GM19351 (cell line): ENCODE results near the gene CD40.

Experiments used
- ATAC-seq: cut with Tn5 transposase; IDR thresholded peaks from one replicate; pipeline ENCODE4 v1.9.1; 2021; ENCODE audit warnings: mild to moderate bottlenecking, moderate library complexity; ENCODE audit not compliant: unreplicated experiment

CD40 gene

DNA sequence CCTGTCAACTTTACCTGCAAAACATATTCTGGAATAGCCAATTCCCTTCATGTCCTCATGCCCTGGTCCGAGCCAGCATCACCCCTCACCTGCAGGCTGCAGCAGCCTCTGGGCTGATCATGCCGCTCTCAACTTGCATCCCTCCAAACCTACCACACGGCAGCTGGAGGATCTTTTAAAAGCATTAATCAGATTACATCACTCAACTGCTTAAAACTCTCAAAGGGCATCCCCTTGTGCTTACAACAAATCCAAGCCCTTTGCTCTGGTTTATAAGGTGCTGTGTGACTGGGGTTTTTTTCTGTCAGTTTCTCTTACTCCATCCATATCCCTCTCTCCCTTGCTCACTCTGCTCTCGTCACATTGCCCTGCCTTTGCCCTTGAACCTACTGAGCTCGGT lies 24.0 kb downstream of the CD40 start:
- no peak for ATAC-seq

DNA sequence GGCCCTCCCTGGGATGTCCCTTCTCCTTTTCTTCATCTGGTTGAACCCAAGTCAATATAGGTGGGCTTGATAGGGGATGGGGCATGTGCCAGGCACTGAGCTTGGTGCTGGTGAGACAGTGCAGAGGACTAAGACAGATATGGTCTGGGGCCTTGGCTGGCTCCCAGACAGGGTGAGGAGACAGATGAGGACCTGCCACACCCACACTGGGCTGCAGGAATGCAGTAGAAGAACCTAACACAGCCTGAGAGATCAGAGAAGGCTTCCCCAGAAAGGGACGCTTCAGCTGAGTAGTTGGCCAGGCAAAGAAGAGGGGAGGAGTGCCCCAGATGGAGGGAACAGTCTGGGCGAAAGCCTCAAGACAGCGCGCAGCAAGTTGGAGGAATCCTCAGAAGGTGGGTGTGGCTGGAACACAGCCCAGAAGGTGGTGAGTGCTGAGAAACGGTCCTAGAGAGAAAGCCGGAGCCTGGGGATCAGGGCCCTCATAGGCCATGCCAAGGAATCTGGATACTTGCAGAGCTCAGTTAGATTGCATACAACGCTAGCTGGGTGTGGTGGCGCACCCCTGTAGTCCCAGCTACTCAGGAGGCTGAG lies 26.4 kb downstream of the CD40 start:
- ATAC-seq, result no peak

DNA sequence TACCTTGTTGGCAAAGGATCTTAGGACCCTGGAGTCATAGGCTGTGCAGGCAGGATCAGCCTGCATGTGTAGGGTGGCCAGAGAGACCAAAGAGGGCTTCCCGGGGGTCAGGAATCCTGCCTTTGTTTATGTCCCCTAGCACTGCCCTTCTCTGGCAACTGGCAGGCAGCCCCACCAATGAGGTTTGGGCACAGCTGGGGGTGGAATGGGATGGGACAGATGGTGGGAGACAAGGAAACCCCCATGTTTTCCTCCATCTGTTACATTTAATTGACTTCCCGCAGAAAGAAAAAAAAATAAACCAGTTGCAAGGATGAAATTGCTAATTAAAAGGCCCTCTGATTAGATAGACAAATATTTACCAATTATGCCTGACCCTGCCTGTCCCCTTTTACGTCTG lies 27.6 kb downstream of the CD40 start:
- no peak for ATAC-seq

DNA sequence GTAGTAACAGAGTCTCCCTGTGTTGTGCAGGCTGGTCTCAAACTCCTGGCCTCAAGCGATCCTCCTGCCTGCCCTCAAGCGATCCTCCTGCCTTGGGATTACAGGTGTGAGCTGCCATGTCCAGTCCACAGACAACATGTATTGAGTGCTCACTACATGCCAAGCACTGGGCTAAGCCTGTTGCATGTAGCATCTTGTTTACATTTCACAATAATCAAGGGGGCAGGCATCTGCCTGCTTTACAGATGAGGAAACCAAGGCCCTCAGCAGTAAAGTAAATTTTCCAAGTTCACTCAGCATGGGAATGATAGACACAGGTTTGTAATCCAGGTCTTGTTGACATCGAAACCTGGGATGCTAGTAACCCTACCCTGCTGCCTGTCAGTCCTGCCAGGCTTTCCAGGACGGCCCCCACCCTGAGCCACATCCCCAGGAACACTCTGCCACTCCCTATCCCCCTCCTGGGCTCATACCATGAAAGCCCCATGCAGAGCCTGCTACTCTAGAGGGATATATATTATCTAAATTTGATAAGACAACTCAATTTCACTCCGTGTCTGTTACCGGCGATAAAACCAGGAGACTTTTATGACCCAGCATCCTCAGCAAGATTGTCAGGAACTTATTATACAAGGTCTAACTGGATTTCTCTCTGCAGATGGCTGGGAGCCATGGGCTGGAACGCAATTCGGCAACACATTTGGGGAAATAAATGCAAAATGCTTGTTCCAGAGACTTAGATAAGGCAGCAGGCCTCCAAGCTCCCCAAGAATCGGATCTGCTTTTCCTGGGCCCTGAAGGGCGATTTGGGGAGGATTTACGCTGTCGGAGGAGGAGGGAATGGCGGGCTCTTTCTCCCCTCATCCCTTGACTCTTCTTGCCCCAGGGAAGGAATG lies 30.4 kb downstream of the CD40 start:
- ATAC-seq, result no peak

DNA sequence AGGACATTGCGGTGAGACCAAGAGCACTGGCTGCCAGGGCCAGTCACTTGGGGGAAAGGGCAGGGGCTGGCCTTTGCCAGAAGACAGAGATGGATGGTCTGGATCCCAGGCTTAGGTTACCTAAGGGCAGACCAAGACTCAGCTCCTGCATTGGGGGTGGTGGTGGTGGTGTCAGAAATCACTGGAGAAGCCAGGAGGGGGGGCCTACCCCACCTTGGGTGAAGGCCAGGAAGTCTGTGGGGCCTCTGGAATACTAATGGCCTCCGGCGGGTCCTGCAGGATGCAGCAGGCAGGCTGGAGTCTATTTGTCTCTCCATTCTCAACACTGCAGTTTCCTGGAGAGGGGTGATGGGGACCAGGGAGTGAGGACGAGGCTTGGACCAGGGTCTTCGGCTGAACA lies 32.8 kb downstream of the CD40 start:
- no peak for ATAC-seq

DNA sequence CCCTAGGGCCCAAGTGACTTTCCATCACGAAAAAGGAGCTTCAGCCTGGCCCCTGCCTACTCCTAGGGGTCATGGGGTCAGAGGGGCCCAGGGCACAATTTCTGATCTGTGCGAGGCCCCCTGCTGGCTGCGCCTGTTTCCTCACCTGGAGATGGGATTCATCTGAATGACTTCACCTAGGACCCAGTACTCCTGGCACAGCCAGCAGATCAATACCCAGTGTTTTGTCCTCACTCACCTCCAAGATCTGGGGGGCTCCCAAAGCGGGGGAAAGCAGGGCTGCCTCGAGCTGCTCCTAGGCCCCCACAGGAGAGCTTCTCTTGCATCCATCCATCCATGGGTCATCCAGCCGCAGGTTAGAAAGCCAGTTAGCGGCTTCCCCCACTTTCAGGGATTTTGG lies 33.8 kb downstream of the CD40 start:
- no peak for ATAC-seq

DNA sequence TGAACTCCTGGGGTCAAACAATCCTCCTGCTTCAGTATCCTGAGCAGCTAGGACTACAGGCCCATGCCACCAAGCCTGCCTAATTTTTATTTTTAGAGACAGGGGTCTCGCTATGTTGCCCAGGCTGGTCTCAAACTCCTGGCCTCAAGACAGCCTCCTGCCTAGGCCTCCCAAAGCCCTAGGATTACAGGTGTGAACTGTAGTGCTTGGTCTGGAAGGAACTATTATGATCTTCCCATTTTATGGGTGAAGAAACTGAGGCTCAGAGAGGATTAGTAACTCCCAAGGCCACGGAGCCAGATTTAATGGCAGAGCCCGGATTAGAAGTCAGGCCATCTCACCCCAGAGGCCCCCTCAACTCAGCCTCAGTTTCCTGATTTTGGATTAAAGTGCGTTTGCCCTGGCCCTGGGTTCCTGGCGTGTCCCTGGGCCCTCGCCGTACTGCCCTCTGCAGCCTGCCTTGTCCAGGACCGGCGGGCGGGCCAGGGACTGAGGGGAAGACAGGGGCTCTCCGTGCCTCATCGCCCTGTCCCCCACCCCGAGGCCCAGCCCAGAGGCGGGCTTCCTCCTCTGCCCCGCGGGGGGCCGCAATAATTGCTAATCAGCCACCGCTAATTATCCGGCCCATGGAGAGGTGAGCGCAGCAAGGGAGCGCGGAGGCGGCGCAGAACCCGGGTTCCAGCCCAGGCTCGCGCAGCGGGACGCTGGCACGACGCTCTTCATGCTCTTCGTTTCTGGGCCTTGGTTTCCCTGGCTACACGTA lies 34.9 kb downstream of the CD40 start:
- no peak for ATAC-seq

DNA sequence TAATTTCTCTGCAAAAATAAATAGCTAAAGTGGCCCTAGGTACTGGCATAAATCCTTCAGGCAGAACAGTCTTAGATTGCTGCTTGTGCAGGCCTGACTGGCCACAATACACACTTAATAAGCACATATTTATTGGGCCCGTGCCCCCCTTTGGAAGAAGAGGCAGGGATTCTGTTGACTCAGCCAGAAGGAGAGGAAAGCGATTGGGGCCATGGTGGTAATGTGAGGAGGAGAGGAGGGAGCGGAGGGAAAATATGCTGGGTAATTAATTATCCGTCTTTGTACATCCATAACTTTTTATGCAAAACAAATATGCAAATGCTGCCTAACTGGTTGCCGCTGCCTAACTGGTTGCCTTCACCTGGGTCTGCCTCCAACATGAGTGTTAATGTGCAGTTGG lies 36.2 kb downstream of the CD40 start:
- no peak for ATAC-seq

DNA sequence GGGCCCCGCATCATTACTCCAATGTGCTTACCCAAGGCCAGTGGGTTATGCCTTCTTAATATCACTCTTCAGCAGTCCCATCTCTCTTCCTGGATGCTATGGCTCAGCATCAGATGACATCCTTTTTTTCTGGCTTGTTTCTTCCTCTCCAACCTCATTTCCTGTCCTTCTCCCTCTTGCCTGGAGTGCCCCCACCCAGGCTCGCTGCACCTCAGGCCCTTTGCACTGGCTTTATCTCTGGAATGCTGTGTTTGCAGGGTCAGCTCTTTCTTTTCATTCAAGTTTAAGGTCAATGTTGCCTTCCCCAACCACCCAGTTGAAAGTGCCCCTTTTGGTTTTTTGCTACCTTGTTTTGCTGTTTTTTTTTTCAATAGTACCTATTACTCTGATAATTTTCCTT lies 36.7 kb downstream of the CD40 start:
- ATAC-seq, result no peak

DNA sequence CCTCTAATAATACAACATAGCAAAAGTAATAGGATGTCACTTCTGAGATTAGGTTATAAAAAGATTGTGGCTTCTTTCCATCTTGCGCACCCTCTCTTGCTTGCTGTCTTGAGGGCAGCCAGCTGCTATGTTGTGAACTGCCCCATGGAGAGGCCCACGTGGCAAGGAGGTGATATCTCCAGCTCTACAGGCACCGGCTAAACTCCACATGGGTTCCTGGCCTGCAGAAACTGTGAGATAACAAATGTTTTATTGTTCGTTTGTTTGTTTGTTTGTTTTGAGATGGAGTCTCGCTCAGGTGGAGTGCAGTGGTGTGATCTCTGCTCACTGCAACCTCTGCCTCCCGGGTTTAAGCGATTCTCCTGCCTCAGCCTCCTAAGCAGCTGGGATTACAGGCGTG lies 38.0 kb downstream of the CD40 start:
- ATAC-seq, result no peak

DNA sequence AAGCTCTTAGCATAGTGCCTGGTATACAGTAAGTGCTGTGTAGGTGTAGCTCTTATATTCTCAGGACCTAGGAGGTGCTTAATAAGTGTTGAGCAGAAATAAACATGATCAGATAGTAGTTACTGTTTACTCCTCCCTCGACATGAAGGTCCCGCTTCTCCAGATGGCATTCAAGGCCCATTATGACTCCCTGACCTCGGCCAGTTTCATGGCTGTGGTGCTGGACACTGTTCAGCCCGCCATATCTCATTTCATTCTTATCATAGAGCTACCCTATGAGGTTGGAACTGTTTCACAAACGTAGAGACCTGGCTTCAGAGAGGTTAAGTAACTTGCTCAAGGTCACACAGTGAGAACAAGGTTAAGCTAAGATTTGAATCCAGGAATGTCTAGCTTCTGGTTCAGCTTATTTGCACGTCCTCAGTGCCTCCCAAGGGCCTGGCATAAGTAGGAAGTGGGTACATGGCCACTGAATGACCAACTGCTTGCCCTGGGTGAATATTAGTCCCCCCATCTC lies 39.0 kb downstream of the CD40 start:
- no peak for ATAC-seq

DNA sequence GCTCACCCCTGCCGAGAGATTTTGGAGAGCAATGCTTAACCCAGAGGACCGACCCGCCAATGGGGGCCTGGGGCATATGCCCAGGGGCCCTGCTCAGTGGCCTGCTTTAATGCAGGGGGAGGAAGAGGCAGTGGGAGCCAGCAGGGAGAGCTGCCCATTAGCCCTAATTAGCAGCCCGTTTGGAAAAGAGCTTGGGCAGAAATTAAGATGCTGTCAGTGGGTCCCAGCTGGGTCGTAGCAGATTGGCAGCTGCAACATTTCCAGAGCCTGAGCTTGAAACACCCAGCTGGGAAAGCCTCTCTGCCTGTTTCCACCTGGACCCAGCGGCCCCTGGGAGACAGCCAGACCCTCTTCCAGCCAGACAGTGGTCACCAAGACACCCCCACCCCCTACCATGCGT lies 39.5 kb downstream of the CD40 start:
- no peak for ATAC-seq

DNA sequence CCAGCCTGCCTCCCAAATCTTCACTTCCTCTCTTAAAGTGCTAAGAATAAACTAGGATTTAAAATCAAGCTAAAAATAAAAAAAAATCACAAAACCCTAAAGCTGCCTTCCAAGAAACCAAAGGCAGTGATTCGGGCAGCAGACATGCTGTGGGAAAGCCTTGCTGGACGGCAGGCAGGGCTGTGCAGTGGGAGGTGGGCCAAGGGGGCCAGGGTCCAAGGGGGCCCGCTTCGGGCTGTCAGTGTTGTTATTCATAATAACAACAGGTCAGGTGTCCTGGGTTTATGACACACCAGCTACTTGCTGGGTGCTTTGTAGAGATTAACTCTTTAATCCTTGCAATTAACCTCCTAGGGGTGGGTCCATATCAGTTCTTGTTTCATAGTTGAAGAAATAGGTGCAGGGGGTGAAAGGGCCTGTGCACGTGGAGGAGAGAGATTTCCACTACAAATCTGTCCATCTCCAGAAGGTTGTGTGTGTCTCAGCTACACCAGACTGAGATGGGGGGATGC lies 40.4 kb downstream of the CD40 start:
- ATAC-seq, result no peak

DNA sequence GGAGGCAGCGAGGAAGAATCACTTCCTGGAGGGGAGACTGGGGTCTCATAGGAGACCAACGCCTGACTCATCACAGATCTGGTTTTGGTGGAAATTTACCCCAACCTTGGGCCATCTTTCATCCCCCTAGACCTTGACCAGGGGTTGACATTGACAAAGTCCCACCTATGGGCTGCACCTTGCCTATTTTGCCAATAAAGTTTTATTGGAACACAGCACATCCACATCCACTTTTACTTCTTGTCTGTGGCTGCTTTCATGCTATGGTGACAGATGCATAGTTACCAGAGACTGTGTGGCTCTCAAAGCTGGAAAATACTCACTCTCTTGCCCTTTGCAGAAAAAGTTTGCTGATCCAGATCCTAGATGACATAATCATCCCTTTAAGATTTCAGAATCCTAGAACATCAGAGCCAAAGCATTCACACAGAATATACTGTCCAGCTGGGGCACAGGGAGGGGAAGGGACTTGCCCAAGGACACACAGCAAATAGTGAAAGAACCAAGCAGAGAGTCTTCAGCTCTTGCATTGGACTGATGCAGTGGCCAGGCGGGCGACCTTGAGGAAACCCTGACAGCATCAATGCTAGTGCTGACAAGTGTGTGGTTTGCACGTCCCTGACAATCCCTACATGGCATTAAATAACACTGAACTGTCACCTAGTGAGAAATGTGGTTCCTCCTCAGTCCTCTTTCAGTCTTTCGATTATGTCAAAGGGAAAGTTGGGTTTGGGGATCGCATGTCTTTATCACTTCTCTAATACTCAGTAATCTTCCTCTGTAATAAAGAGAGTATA lies 41.2 kb downstream of the CD40 start:
- ATAC-seq, result no peak

DNA sequence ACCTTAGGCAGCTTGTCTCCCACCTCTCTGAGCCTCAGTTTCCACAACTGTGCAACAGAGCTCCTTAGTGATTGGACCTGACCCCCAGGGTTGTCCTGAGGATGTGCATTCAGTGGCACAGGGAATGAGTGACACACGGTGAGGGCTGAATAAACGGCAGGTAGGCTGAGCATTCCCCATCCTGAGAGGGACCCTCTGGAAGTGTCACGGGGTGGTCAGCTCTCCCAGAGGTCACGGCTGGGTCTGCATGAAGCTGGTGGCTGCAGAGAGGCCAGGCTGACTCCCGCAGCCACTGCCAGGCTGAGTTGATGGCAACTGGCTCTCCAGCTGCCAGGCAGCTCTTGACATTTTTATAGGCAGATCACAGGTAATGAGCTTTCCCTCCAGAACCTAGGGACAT lies 42.5 kb downstream of the CD40 start:
- ATAC-seq, result no peak

DNA sequence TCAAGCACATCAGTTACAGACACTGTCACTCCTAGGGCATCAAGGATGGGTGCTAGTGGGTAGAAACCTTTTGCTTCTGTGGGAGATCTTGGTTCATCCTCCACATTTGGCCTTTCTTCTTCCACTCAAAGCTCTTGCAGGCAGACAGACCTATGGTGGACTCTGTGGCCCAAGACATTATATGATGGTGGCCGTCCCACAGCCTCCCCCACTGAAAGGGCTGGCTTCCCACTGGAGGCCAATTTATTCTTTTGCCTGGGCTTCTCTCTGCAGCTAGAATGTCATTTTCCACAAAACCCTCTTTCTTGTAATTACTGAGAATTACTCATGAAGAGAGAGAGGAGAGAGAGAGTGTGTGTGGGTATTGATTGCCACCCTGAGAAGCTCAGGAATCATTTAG lies 43.8 kb downstream of the CD40 start:
- ATAC-seq, result no peak

DNA sequence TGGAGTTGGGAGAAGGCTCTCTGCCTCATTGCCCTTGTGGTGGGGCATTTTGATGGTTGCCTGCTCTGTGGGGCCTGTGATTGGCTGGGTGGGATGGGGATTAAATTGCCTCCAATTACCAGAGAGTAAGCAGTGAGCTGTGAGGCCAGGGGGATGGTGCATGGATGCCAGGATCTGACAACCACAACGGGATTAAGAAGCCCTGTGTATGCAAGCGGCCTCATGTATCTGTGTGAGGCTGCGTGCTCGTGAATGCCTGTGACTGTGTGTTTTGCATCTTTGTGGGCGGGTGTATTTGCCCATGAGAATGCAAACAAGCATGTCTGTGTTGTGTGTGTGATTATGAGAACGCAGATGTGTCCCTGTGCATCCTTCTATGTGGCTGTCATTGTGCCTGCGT lies 46.1 kb downstream of the CD40 start:
- no peak for ATAC-seq

DNA sequence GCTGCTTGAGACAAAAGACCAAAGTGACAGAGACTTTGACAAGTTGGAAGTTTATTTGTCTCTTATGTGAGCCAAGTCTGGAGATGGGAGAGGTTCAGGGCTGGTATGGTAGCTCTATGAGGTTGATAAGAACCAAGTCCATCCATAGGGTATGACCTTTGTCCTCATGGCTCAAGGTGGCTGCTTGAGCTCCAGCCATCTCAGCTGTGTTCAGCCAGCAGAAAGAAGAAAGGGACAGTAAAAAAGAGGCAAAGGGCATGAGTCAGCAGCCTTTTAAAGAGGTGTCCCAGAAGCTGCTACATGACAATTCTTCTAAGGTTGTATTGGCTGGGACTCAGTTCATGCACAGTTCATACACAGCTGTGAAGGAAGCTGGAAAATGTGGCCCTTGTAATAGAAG lies 49.0 kb downstream of the CD40 start:
- ATAC-seq, result no peak

DNA sequence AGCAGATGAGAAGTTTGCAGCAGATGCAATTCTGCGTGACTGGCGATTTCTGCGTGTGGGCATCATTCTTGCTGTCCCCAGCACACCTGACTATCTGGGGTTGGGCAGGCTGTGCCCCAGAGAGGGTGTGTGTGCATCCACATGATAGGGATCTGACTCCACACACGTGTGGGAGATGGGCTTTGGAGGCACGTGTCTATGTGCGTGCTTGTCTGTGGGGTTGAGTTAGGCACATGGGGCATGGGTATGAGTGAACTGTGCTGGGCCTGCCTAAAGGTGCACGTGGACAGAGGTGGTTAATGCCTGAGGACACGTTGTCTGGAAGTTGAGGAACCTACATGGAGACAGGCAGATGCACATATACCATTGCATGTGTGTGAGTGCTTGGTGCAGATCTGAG lies 50.3 kb downstream of the CD40 start:
- ATAC-seq, result no peak

DNA sequence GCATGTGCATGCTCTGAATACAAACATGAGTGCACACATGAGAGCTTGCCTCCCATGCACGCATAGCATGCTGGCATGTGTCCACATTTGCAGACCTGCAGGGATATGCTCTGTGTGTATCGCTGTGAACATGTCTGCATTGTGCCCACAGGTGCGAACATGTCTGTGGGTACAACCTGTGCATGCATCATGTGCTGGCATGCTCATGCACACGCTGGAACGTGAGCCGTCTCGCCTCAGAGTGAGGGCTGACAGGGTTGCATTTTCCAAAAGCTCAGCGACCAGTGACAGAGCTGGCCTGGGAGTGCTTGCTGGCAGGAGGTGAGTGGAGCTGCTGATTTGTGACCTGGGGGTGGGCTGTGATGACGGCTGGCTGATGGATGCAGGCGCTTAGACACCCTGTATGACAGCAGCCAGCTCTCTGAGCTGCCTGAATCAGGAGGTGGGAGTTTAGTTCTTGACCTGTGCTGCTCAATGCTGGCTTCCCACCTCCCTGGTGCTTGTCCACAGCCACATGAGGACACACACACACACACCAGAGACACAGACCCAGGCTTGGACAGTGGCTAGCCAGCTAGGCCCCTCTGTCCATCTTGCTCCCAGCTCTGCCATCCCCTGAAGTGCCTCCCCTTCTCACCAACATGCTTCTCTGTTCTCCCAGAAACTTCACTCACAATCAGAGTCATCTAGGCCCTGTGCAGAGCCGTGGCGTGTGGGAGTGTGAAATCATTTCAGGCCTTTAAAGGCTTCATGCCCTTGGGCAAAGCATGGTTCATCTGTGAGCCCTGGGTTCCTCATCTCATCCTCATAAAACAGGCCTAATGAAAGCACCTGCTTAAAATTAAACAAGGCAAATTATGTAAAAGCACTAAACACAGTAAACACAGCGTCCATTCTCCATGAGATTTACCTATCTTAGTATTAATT lies 51.4 kb downstream of the CD40 start:
- no peak for ATAC-seq
